WTC11 (cell line): ENCODE data around the gene SPRR3.

ENCODE experiments used
- ATF6 ChIP-seq: sonication (generic); formaldehyde crosslinking; IDR thresholded peaks from 2 replicates; pipeline ENCODE4 v1.8.1; 2023; ENCODE audit warnings: mild to moderate bottlenecking, missing genetic modification reagents
- CREB1 ChIP-seq: sonication (generic); formaldehyde crosslinking; IDR thresholded peaks from 2 replicates; pipeline ENCODE4 v1.8.0; 2023; ENCODE audit warnings: mild to moderate bottlenecking, missing genetic modification reagents
- CTCF ChIP-seq: fragments of 200-600 bp; IDR thresholded peaks from 2 replicates; pipeline ENCODE4 v1.8.0; 2022; ENCODE audit warnings: antibody characterized with exemption
- E2F4 ChIP-seq: sonication (generic); formaldehyde crosslinking; IDR thresholded peaks from 2 replicates; pipeline ENCODE4 v1.8.1; 2022; ENCODE audit warnings: low read depth, mild to moderate bottlenecking, moderate library complexity, missing genetic modification reagents, borderline replicate concordance
- FOXJ3 ChIP-seq: sonication (generic); formaldehyde crosslinking; IDR thresholded peaks from 2 replicates; pipeline ENCODE4 v1.9.0; 2021; ENCODE audit warnings: missing genetic modification reagents, mild to moderate bottlenecking, borderline replicate concordance
- FOXP4 ChIP-seq: sonication (generic); formaldehyde crosslinking; IDR thresholded peaks from 2 replicates; pipeline ENCODE4 v1.8.0; 2022; ENCODE audit warnings: mild to moderate bottlenecking, missing genetic modification reagents
- ZBTB21 ChIP-seq: sonication (generic); formaldehyde crosslinking; IDR thresholded peaks from 2 replicates; pipeline ENCODE4 v1.8.1; 2023; ENCODE audit warnings: mild to moderate bottlenecking, missing genetic modification reagents, borderline replicate concordance

- TF ChIP-seq CTCF (no peak), E2F4 (CRISPR knock-in tag) (no peak), FOXJ3 (CRISPR knock-in tag) (no peak), CREB1 (CRISPR knock-in tag) (no peak), ZBTB21 (CRISPR knock-in tag) (no peak), FOXP4 (CRISPR knock-in tag) (no peak), ATF6 (CRISPR knock-in tag) (no peak)
Observed at GRCh38 chr1:153000294-153000693, 1.3 kb upstream of the SPRR3 start.
